HG03558 (cell line): Measurements from ENCODE around the gene SLC17A3.

Experiments used
- ATAC-seq: cut with Tn5 transposase; IDR thresholded peaks from one replicate; pipeline ENCODE4 v1.9.1; 2021; ENCODE audit warnings: moderate number of reproducible peaks; ENCODE audit not compliant: unreplicated experiment; ENCODE audit errors: extremely low read depth

Gene SLC17A3

GRCh38 chr6:25893778-25894177 lies 19.7 kb upstream of the SLC17A3 start:
- ATAC-seq: no peak

GRCh38 chr6:25892877-25893276 lies 18.8 kb upstream of the SLC17A3 start:
- no peak for ATAC-seq

GRCh38 chr6:25889877-25890853 lies 16.1 kb upstream of the SLC17A3 start:
- ATAC-seq: no peak

- ATAC-seq: no peak
Measured at GRCh38 chr6:25888626-25889025, 14.6 kb upstream of the SLC17A3 start.

GRCh38 chr6:25886066-25886465 lies 12.0 kb upstream of the SLC17A3 start:
- no peak for ATAC-seq

GRCh38 chr6:25883991-25884390 lies 9.9 kb upstream of the SLC17A3 start:
- no peak for ATAC-seq

- ATAC-seq: no peak
Measured at GRCh38 chr6:25883536-25883935, 9.5 kb upstream of the SLC17A3 start.

- no peak for ATAC-seq
Measured at GRCh38 chr6:25882051-25882496, 8.0 kb upstream of the SLC17A3 start.

GRCh38 chr6:25880601-25881000 lies 6.6 kb upstream of the SLC17A3 start:
- no peak for ATAC-seq

GRCh38 chr6:25878721-25879322 lies 4.8 kb upstream of the SLC17A3 start:
- no peak for ATAC-seq

- ATAC-seq: no peak
Measured at GRCh38 chr6:25875926-25876602, 2.0 kb upstream of the SLC17A3 start.

GRCh38 chr6:25875563-25875905 lies 1.5 kb upstream of the SLC17A3 start:
- ATAC-seq: no peak

- no peak for ATAC-seq
Measured at GRCh38 chr6:25874822-25875562, 949 bp upstream of the SLC17A3 start.

GRCh38 chr6:25872814-25873213 lies 1.2 kb downstream of the SLC17A3 start:
- no peak for ATAC-seq

- ATAC-seq: no peak
Measured at GRCh38 chr6:25869840-25870239, 4.2 kb downstream of the SLC17A3 start.

GRCh38 chr6:25868436-25869183 lies 5.4 kb downstream of the SLC17A3 start:
- ATAC-seq: no peak

GRCh38 chr6:25866011-25866410 lies 8.0 kb downstream of the SLC17A3 start:
- no peak for ATAC-seq

GRCh38 chr6:25863360-25863759 lies 10.7 kb downstream of the SLC17A3 start:
- no peak for ATAC-seq

- ATAC-seq: no peak
Measured at GRCh38 chr6:25862199-25862598, 11.8 kb downstream of the SLC17A3 start.

- ATAC-seq: no peak
Measured at GRCh38 chr6:25852756-25853155, 21.3 kb downstream of the SLC17A3 start.
